Measurements from ENCODE around the gene ZSCAN5A. TPM values are rescaled to one million over a fixed set of nuclear protein-coding genes. Genes with fewer than 3 reads are reported as not detected.

Gene ZSCAN5A
- total RNA-seq (2014; rRNA removed; shearing (Covaris generic)) (3.5 and 4.2 TPM in 2 replicates), polyA plus RNA-seq (2016; fragmentation: Nextera tagmentation; extraction: Ambion mirVana) (4.3 and 4.4 TPM in 2 replicates)

- in situ Hi-C loops (cut with MboI) = no loop called here
- H3K4me3 ChIP-seq = peak within 1 kb of the TSS; percentile 96
- TF ChIP-seq EZH2 (IDR thresholded peaks at IDR 0.05; ENCODE audit: insufficient read depth, poor library complexity, severe bottlenecking) (no peak), EZH2phosphoT487 (IDR thresholded peaks at IDR 0.05; ENCODE audit: insufficient read depth, low read depth) (no peak)
- H3K4me2 ChIP-seq (ENCODE audit: unreplicated experiment) = peak within 1 kb of the TSS; percentile 100
- H3K4me1 ChIP-seq (ENCODE audit: insufficient read depth) = peaks cover 13% of the 10 kb centered on the region
- H3F3A ChIP-seq (ENCODE audit: insufficient read depth) = no peaks in the 10 kb centered on the region
- DNase-seq = peak; percentile 98
- H3K27ac ChIP-seq = peak within 1 kb of the TSS; percentile 93
- H2AFZ ChIP-seq = peak within 1 kb of the TSS; percentile 94
- no peaks in the 10 kb centered on the region for H4K20me1 ChIP-seq (ENCODE audit: insufficient read depth)
- H3K27me3 ChIP-seq (replicated peaks; ENCODE audit: insufficient read depth) = no peaks in the 10 kb centered on the region
- peaks cover 23% of the 10 kb centered on the region for H3K79me2 ChIP-seq (ENCODE audit: insufficient read depth)
- no peaks in the 10 kb centered on the region for H3K9me2 ChIP-seq (ENCODE audit: insufficient read depth)
- WGBS, 2 experiments (ENCODE audit: low coverage in 1 of 2, low lambda C conversion rate in 2 of 2, missing lambda C conversion rate in 2 of 2) = 1 to 2% methylated on average over 46 to 47 of the region's 47 CpGs
- 0 out of 2 replicates have a peak, but pooled peaks cover 4% of the 10 kb centered on the region for H3K36me3 ChIP-seq (ENCODE audit: low read depth)
- no peaks in the 10 kb centered on the region for H3K9me3 ChIP-seq (ENCODE audit: low read depth)
- peak within 1 kb of the TSS; percentile 87 for H3K9ac ChIP-seq
Measured at GRCh38 chr19:56314381-56315076, at the start of gene ZSCAN5A. ZSCAN5A (minus strand) TSS chr19:56314839; CDS start chr19:56225046, 89,793 bp downstream.

DNA sequence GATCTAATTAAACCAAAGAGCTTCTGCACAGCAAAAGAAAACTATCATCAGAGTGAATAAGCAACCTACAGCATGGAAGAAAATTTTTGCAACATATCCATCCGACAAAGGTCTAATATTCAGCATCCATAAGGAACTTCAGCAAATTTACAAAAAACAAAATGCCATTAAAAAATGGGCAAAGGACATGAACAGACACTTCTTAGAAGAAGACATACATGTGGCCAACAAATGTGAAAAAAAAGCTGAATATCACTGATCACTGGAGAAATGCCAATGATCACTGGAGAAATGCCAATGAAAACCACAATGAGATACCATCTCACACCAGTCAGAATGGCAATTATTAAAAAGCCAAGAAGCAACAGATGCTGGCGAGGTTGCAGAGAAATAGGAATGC lies 46.2 kb upstream of the ZSCAN5A start:
- H4K20me1 ChIP-seq (ENCODE audit: insufficient read depth) = no peaks in the 10 kb centered on the region
- in situ Hi-C loops (cut with MboI) = no loop called here
- H3K9me2 ChIP-seq (ENCODE audit: insufficient read depth) = no peaks in the 10 kb centered on the region
- no peak overlapping the region for H2AFZ ChIP-seq
- TF ChIP-seq EZH2 (IDR thresholded peaks at IDR 0.05; ENCODE audit: insufficient read depth, poor library complexity, severe bottlenecking) = no peak
- TF ChIP-seq EZH2phosphoT487 (IDR thresholded peaks at IDR 0.05; ENCODE audit: insufficient read depth, low read depth) = no peak
- no peak overlapping the region for H3K4me3 ChIP-seq
- no peak overlapping the region for H3K27ac ChIP-seq
- H3K9me3 ChIP-seq (ENCODE audit: low read depth) = no peaks in the 10 kb centered on the region
- 57 to 60% methylated on average over 2 of the region's 2 CpGs for WGBS, 2 experiments (ENCODE audit: low coverage in 1 of 2, low lambda C conversion rate in 2 of 2, missing lambda C conversion rate in 2 of 2)
- H3K9ac ChIP-seq = no peak overlapping the region
- H3K79me2 ChIP-seq (ENCODE audit: insufficient read depth) = no peaks in the 10 kb centered on the region
- H3K4me2 ChIP-seq (ENCODE audit: unreplicated experiment) = no peak overlapping the region
- H3K4me1 ChIP-seq (ENCODE audit: insufficient read depth) = no peaks in the 10 kb centered on the region
- no peaks in the 10 kb centered on the region for H3F3A ChIP-seq (ENCODE audit: insufficient read depth)
- H3K27me3 ChIP-seq (replicated peaks; ENCODE audit: insufficient read depth) = no peaks in the 10 kb centered on the region
- DNase-seq = no peak
- no peaks in the 10 kb centered on the region for H3K36me3 ChIP-seq (ENCODE audit: low read depth)

DNA sequence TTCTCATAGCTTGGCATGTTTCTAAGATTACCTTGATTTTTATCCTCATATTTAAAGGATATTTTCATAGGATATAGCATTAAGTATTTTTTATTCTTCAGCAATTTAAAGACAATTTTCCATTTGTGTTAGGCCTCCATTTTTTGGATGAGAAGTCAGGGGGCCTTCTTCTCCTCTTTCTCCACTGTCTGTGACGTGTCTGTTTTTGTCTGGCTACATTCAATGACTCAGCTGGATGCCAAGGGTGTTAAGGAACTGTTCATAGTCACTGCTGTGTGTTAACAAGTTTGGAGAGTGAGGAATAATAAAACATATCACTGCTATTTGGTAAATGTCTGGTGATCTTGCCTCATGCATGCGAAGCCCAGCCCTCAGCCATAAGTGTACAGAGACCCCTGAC lies 42.3 kb upstream of the ZSCAN5A start:
- Histone ChIP-seq H3K4me3 (no peak overlapping the region), H3K79me2 (ENCODE audit: insufficient read depth) (no peaks in the 10 kb centered on the region), H3K4me1 (ENCODE audit: insufficient read depth) (no peaks in the 10 kb centered on the region), H3K27ac (no peak overlapping the region), H3K27me3 (replicated peaks; ENCODE audit: insufficient read depth) (no peaks in the 10 kb centered on the region), H3F3A (ENCODE audit: insufficient read depth) (no peaks in the 10 kb centered on the region), H4K20me1 (ENCODE audit: insufficient read depth) (no peaks in the 10 kb centered on the region), H3K9me2 (ENCODE audit: insufficient read depth) (no peaks in the 10 kb centered on the region), H3K4me2 (ENCODE audit: unreplicated experiment) (no peak overlapping the region), H2AFZ (no peak overlapping the region), H3K9me3 (ENCODE audit: low read depth) (no peaks in the 10 kb centered on the region), H3K36me3 (ENCODE audit: low read depth) (no peaks in the 10 kb centered on the region), H3K9ac (no peak overlapping the region)
- DNase-seq = peak; percentile 47
- in situ Hi-C loops (cut with MboI) = no loop called here
- WGBS, 2 experiments (ENCODE audit: low coverage in 1 of 2, low lambda C conversion rate in 2 of 2, missing lambda C conversion rate in 2 of 2) = 38 to 39% methylated on average over 2 of the region's 2 CpGs
- TF ChIP-seq EZH2 (IDR thresholded peaks at IDR 0.05; ENCODE audit: insufficient read depth, poor library complexity, severe bottlenecking) (no peak), EZH2phosphoT487 (IDR thresholded peaks at IDR 0.05; ENCODE audit: insufficient read depth, low read depth) (no peak)

GRCh38 chr19:56355517-56355916 lies 40.9 kb upstream of the ZSCAN5A start:
- 78 to 86% methylated on average over 1 of the region's 1 CpG for WGBS, 2 experiments (ENCODE audit: low coverage in 1 of 2, low lambda C conversion rate in 2 of 2, missing lambda C conversion rate in 2 of 2)
- H3K4me3 ChIP-seq = no peak overlapping the region
- no peak overlapping the region for H2AFZ ChIP-seq
- H3F3A ChIP-seq (ENCODE audit: insufficient read depth) = no peaks in the 10 kb centered on the region
- H3K9me2 ChIP-seq (ENCODE audit: insufficient read depth) = no peaks in the 10 kb centered on the region
- H3K27me3 ChIP-seq (replicated peaks; ENCODE audit: insufficient read depth) = no peaks in the 10 kb centered on the region
- no peaks in the 10 kb centered on the region for H3K79me2 ChIP-seq (ENCODE audit: insufficient read depth)
- no peak for DNase-seq
- no peaks in the 10 kb centered on the region for H3K4me1 ChIP-seq (ENCODE audit: insufficient read depth)
- no peak overlapping the region for H3K27ac ChIP-seq
- no peak overlapping the region for H3K4me2 ChIP-seq (ENCODE audit: unreplicated experiment)
- no peaks in the 10 kb centered on the region for H3K9me3 ChIP-seq (ENCODE audit: low read depth)
- TF ChIP-seq EZH2 (IDR thresholded peaks at IDR 0.05; ENCODE audit: insufficient read depth, poor library complexity, severe bottlenecking) (no peak), EZH2phosphoT487 (IDR thresholded peaks at IDR 0.05; ENCODE audit: insufficient read depth, low read depth) (no peak)
- in situ Hi-C loops (cut with MboI) = no loop called here
- H4K20me1 ChIP-seq (ENCODE audit: insufficient read depth) = no peaks in the 10 kb centered on the region
- H3K9ac ChIP-seq = no peak overlapping the region
- H3K36me3 ChIP-seq (ENCODE audit: low read depth) = no peaks in the 10 kb centered on the region

All from GM23248 (cell line).